GM13976 (cell line): Measurements from ENCODE around the gene APOBEC3H.

Experiments used
- DNase-seq: peaks from one replicate; pipeline ENCODE4 v3.0.0; 2012; ENCODE audit warnings: low spot score
- in situ Hi-C: fragments of 300-500 bp; cut with MboI; formaldehyde crosslinking; loops from one replicate; pipeline ENCODE4 v1.12.0; 2022; ENCODE audit warnings: low sequenced_read_pairs, mixed read lengths, inconsistent platforms; ENCODE audit not compliant: unreplicated experiment
- TF ChIP-seq, protein P1 (sequence below): IDR thresholded peaks from 2 replicates; pipeline ENCODE4 v1.5.1; 2012; ENCODE audit warnings: borderline replicate concordance, mild to moderate bottlenecking; ENCODE audit not compliant: insufficient read depth; ENCODE audit errors: extremely low read depth, missing control alignments, control extremely low read depth

The APOBEC3H gene

DNA sequence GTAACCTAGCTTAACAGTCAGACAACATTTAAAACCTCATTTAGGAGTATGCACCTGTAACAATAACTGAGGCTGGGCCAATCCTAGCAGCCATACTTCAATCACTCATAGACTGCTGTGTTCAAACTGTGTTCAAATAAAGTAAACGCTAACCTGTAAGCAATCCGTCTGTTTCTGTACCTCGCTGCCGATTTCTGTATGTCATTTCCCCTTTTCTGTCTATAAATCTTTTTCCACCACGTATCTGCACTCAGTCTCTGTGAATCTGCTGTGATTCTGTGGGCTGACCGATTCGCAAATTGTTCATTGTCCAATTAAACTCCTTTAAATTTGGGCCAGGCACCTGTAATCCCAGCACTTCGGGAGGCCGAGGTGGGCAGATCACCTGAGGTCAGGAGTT, 12.3 kb downstream of the APOBEC3H start:
- TF ChIP-seq, protein P1, sequence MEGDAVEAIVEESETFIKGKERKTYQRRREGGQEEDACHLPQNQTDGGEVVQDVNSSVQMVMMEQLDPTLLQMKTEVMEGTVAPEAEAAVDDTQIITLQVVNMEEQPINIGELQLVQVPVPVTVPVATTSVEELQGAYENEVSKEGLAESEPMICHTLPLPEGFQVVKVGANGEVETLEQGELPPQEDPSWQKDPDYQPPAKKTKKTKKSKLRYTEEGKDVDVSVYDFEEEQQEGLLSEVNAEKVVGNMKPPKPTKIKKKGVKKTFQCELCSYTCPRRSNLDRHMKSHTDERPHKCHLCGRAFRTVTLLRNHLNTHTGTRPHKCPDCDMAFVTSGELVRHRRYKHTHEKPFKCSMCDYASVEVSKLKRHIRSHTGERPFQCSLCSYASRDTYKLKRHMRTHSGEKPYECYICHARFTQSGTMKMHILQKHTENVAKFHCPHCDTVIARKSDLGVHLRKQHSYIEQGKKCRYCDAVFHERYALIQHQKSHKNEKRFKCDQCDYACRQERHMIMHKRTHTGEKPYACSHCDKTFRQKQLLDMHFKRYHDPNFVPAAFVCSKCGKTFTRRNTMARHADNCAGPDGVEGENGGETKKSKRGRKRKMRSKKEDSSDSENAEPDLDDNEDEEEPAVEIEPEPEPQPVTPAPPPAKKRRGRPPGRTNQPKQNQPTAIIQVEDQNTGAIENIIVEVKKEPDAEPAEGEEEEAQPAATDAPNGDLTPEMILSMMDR = no peak
- no peak for DNase-seq
- in situ Hi-C loops = no loop called here

DNA sequence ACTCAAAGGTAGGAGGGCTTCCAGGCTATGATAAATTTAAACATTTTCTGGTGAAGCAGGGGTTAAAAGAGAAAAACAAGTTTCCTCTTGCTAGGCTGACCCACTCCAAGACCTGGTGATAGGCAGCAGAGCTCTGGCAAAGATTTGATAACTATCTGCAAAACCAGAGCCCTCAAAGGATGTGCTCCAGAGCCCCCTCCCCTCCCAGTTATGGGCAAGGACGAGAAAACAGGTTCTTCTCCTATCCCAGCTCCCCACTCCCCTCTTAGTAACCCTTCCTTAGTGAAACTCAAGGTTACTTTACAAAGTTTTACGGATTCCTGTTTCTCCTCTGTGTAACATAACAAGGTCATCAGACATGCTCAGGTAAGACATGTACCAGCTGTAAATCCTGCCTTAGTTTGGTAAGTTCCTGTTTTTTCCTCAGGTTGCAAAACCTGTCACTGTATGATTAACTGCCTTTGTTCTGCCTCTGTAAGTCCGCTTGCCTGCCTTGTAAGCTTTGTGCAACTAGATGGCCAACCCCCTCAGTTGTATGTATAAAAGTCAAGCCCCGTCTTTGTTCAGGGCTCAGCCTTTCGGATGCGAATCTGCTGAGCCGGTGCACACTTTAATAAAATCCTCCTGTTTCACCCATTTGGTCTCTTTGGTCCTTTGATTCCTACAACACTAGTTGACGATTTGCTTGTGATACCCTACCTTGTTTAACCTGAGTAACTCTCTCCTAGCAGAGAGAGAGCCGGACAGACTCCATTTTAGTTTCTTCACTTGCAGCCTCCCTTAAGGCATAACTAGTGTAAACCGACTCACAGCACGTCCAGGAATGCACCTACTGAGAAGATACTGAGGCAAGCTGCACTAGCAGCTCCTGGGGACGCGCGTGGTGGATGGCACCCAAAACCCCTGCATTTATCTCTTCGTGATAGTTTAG, 13.9 kb downstream of the APOBEC3H start:
- no peak for DNase-seq
- TF ChIP-seq, protein P1 = no peak
- in situ Hi-C loops = no loop called here

DNA sequence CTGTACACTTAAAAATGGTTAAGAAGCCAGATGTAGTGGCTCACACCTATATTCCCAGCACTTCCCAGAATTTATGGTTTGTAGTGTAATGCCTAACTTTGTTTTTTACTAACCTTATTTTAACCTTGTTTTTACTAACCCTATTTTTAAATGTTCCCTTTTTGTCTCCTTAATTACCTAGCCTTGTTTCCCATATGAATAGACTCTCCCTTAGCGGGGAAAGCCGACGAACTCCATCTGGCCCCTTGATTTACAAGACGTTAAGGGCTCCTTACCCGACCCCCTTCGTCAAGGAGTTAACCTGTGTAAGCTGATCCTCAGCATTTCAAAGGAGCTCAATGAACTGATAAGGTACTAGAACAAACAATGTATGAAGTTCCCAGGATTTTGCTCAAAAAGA, 17.1 kb downstream of the APOBEC3H start:
- no peak for DNase-seq
- TF ChIP-seq, protein P1 = no peak
- in situ Hi-C loops = no loop called here

DNA sequence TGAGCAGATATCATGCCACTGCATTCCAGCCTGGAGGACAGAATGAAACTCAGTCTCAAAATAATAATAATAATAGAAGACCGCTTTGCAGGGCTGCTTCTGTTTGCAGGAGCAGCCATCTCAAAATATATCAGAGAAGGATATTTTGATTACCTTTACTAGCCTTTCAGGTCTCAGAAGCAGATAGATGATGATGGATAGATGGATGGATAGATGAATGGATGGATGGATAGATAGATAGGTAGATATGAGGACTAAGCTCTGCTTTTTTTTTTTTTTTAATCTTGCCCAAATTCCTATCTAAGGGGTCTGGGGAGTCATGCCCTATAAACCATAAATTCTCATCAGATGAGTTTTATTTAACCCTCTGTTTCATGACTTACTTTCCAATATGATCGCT, 18.5 kb downstream of the APOBEC3H start:
- DNase-seq = no peak
- in situ Hi-C loops = loop anchor here (5.0 kb wide), 1 partner anchor 103 kb away; the partner anchor contains the start of gene APOBEC3C
- TF ChIP-seq, protein P1 = no peak

DNA sequence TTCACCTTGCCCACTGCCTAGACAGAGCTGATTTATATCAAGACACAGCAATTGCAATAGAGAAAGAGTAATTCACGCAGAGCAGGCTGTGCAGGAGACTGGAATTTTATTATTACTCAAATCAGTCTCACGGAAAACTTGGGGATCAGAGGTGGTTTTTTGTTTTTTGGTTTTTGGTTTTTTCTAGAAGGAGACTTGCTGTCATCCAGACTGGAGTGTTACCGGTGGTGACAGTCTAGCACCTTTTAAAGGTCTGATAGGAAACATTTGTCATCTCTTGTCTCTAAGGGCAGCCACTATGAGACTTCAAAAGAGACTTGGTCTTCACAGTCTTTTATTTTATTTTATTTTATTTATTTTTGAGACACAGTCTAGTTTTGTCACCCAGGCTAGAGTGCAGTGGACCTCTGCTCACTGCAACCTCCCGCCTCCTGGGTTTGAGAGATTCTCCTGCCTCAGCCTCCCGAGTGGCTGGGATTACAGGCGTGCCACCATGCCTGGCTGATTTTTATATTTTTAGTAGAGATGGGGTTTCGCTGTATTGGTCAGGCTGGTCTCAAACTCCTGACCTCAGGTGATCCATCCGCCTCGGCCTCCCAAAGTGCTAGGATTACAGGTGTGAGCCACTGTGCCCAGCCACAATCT, 19.1 kb downstream of the APOBEC3H start:
- no peak for DNase-seq
- TF ChIP-seq, protein P1 = no peak
- in situ Hi-C loops = loop anchor here (5.0 kb wide), 1 partner anchor 104 kb away; the partner anchor contains the start of gene APOBEC3C

DNA sequence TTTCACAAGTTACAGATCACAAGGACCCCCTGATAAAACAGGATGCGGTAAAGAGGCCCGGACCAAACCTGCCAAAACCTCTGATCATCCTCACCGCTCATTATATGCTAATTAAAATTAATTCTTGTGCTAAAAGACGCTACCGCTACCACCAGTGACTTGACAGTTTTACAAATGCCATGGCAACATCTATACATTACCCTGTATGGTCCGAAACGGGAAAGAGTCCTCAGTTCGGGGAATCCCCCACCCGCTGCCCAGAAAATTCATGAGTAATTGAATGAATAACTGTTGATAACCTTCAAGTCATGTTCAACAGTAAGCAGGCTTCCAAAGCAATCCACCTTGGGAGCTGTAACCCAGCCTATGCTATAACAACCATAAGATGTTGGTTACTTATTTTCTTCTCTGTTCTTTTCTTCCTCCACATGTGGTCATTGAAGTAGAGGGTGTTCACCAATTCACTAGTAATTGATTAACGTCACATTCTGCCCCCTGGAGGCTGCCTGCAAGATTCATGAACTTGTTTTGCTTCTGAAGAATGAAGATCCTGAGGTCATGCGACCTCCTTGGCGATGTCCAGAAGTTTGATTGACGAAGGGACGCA, 20.6 kb downstream of the APOBEC3H start:
- DNase-seq = peak; percentile 73
- TF ChIP-seq, protein P1 = peak; percentile 42
- in situ Hi-C loops = loop anchor here (5.0 kb wide), 1 partner anchor 105 kb away; the partner anchor contains the start of gene APOBEC3C
